Endodermal cell (in vitro differentiated cells): Measurements from ENCODE around the gene FAM229A. TPM values are rescaled to one million over a fixed set of nuclear protein-coding genes. Genes with fewer than 3 reads are reported as not detected.

Experiments
- DNase-seq: peaks from one replicate; pipeline ENCODE4 v3.0.0-alpha.2; 2017
- H3K27ac ChIP-seq: 2 replicates; pipeline ENCODE4 v1.5.1; 2013; ENCODE audit warnings: mild to moderate bottlenecking, low read depth, low read length, moderate library complexity
- H3K27me3 ChIP-seq: 2 replicates; pipeline ENCODE4 v1.6.1; 2013; ENCODE audit warnings: mild to moderate bottlenecking, low read length, moderate library complexity; ENCODE audit not compliant: insufficient read depth, control insufficient read depth, poor library complexity, severe bottlenecking
- H3K36me3 ChIP-seq: 2 replicates; pipeline ENCODE4 v1.7.0; 2013; ENCODE audit warnings: mild to moderate bottlenecking, low read length, moderate library complexity; ENCODE audit not compliant: control insufficient read depth, insufficient read depth
- H3K4me1 ChIP-seq: one replicate; pipeline ENCODE4 v1.7.0; 2013; ENCODE audit warnings: low read length; ENCODE audit not compliant: control insufficient read depth, insufficient read depth
- H3K4me3 ChIP-seq: 2 replicates; pipeline ENCODE4 v1.5.1; 2013; ENCODE audit warnings: mild to moderate bottlenecking, low read length, moderate library complexity
- H3K9ac ChIP-seq: 2 replicates; pipeline ENCODE4 v1.6.1; 2013; ENCODE audit warnings: mild to moderate bottlenecking, low read length, moderate library complexity; ENCODE audit not compliant: poor library complexity, severe bottlenecking; ENCODE audit errors: extremely low read depth
- H3K9me3 ChIP-seq: 2 replicates; pipeline ENCODE4 v1.6.1; 2013; ENCODE audit warnings: mild to moderate bottlenecking, low read length, moderate library complexity; ENCODE audit not compliant: control insufficient read depth
- H3K27ac Mint-ChIP-seq: 2 replicates; pipeline ENCODE4 v1.8.0; 2020; ENCODE audit warnings: mixed read lengths
- H3K27me3 Mint-ChIP-seq: 2 replicates; pipeline ENCODE4 v1.8.0; 2021; ENCODE audit warnings: mild to moderate bottlenecking, mixed read lengths; ENCODE audit not compliant: insufficient read depth
- H3K36me3 Mint-ChIP-seq: 2 replicates; pipeline ENCODE4 v1.8.0; 2020; ENCODE audit warnings: low read depth, mixed read lengths
- H3K4me1 Mint-ChIP-seq: 2 replicates; pipeline ENCODE4 v1.8.0; 2020; ENCODE audit warnings: mixed read lengths
- H3K4me3 Mint-ChIP-seq: 2 replicates; pipeline ENCODE4 v1.8.0; 2020; ENCODE audit warnings: mild to moderate bottlenecking, moderate library complexity, mixed read lengths
- H3K9me3 Mint-ChIP-seq: 2 replicates; pipeline ENCODE4 v1.8.0; 2020; ENCODE audit warnings: mild to moderate bottlenecking, mixed read lengths
- CTCF ChIP-seq: fragments of 200-600 bp; sonication (generic); conservative IDR thresholded peaks from 2 replicates; pipeline ENCODE4 v1.5.0; 2021; ENCODE audit warnings: antibody characterized with exemption, mild to moderate bottlenecking
- WGBS, 2 experiments: methylation state at CpG; one replicate each; pipeline versions ENCODE4 v1.1.5 to v1.1.7; 2013; ENCODE audit warnings: missing lambda C conversion rate in 2 of 2, mixed read lengths in 1 of 2; ENCODE audit not compliant: insufficient coverage in 1 of 2, insufficient read length in 1 of 2; 5-methylcytosine and 5-hydroxymethylcytosine counted together
- total RNA-seq, 2 donors: library from RNA; stranded (reverse); fragmentation: NEBNext Ultra II Directional in 1 of 2; extraction: Animal tissue kit (Norgen Biotek cat#: 25700) in 1 of 2; gene quantifications; 2 replicates in 1 of 2; 3 replicates in 1 of 2; pipeline ENCODE4 v1.2.1, GENCODE V29; 2021

The FAM229A gene
- total RNA-seq, 2 donors from 2014 or later: 6.8 to 8.4 TPM

- H3K27ac Mint-ChIP-seq: no peak overlapping the region
- H3K27me3 Mint-ChIP-seq: no peaks in the 10 kb centered on the region
- no peak for TF ChIP-seq CTCF
- no peak overlapping the region for H3K4me3 Mint-ChIP-seq
- no peak for DNase-seq
- 96 to 97% methylated on average over 10 to 12 of the region's 12 CpGs for WGBS, 2 experiments
- peaks cover 86% of the 10 kb centered on the region for H3K36me3 ChIP-seq
- no peaks in the 10 kb centered on the region for H3K9me3 ChIP-seq
- no peaks in the 10 kb centered on the region for H3K4me1 ChIP-seq
- H3K4me1 Mint-ChIP-seq: peaks cover 20% of the 10 kb centered on the region
- H3K27ac ChIP-seq: no peak overlapping the region
- H3K27me3 ChIP-seq: no peaks in the 10 kb centered on the region
- H3K9me3 Mint-ChIP-seq: no peaks in the 10 kb centered on the region
- H3K4me3 ChIP-seq: no peak overlapping the region
- no peak overlapping the region for H3K9ac ChIP-seq
- H3K36me3 Mint-ChIP-seq: peaks cover 77% of the 10 kb centered on the region
Measured at GRCh38 chr1:32330558-32331151, 31.6 kb downstream of the FAM229A start.

GRCh38 chr1:32329931-32330466, 32.3 kb downstream of the FAM229A start:
- no peaks in the 10 kb centered on the region for H3K27me3 Mint-ChIP-seq
- H3K36me3 Mint-ChIP-seq: peaks cover 82% of the 10 kb centered on the region
- Histone ChIP-seq H3K9me3 (no peaks in the 10 kb centered on the region), H3K4me3 (no peak overlapping the region), H3K4me1 (no peaks in the 10 kb centered on the region), H3K27ac (no peak overlapping the region), H3K9ac (no peak overlapping the region), H3K36me3 (peaks cover 92% of the 10 kb centered on the region), H3K27me3 (no peaks in the 10 kb centered on the region)
- no peak overlapping the region for H3K4me3 Mint-ChIP-seq
- no peaks in the 10 kb centered on the region for H3K9me3 Mint-ChIP-seq
- DNase-seq: no peak
- TF ChIP-seq CTCF: no peak
- no peak overlapping the region for H3K27ac Mint-ChIP-seq
- peaks cover 20% of the 10 kb centered on the region for H3K4me1 Mint-ChIP-seq
- WGBS, 2 experiments: 94 to 97% methylated on average over 3 to 4 of the region's 4 CpGs

DNA sequence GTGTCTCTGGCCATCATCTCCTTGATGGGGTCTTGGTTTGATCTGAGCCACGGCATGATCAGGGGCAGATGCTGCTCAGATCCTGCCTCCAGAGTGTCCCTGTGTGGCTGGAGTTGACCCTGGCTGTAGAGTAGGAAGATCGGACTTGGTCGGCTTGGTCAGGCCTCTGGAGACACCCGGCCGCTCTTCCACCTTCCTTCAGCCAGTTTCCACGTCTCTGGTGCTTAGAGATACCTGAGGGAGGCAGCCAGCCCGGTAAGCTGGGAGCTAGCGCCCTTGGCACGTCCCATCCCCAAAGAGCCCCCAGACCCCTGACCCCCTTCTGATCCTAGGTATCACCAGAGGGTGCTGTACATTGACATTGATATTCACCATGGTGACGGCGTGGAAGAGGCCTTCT, 35.1 kb downstream of the FAM229A start:
- Mint-ChIP-seq H3K36me3 (peaks cover 77% of the 10 kb centered on the region), H3K27ac (no peak overlapping the region), H3K4me1 (peaks cover 2% of the 10 kb centered on the region), H3K9me3 (no peaks in the 10 kb centered on the region), H3K27me3 (no peaks in the 10 kb centered on the region), H3K4me3 (no peak overlapping the region)
- WGBS, 2 experiments: 98 to 100% methylated on average over 4 to 11 of the region's 11 CpGs
- DNase-seq: no peak
- Histone ChIP-seq H3K4me1 (no peaks in the 10 kb centered on the region), H3K27me3 (no peaks in the 10 kb centered on the region), H3K27ac (no peak overlapping the region), H3K9me3 (no peaks in the 10 kb centered on the region), H3K36me3 (peaks cover 82% of the 10 kb centered on the region), H3K9ac (no peak overlapping the region), H3K4me3 (no peak overlapping the region)
- TF ChIP-seq CTCF: no peak
